ENCODE data around the gene RCAN2. TPM values are rescaled to one million over a fixed set of nuclear protein-coding genes. Genes with fewer than 3 reads are reported as not detected.

The RCAN2 gene
- total RNA-seq, 5 donors from 2014 or later (not counting 1 experiment from before 2014, with no cell fraction given): 0.15 to 2.5 (median 1.4) TPM

- Mint-ChIP-seq H3K4me3 (no peak overlapping the region), H3K27ac (no peak overlapping the region), H3K9me3 (no peaks in the 10 kb centered on the region), H3K4me1 (no peaks in the 10 kb centered on the region), H3K27me3 (peaks cover 5 to 22% of the 10 kb centered on the region in 2 donors), H3K36me3 (no peaks in the 10 kb centered on the region)
- Histone ChIP-seq H3K4me3 (ENCODE audit: control insufficient read depth in 1 of 2, extremely low read depth in 1 of 2, low read length in 1 of 2) (no peak overlapping the region), H3K27ac (ENCODE audit: low read length) (no peak overlapping the region), H3K27me3 (replicated peaks in 1 of 2; ENCODE audit: control insufficient read depth in 2 of 2, extremely low read depth in 1 of 2, insufficient read depth in 2 of 2, low read length in 1 of 2) (no peaks in the 10 kb centered on the region), H3K9me3 (no peaks in the 10 kb centered on the region), H3K36me3 (ENCODE audit: control insufficient read depth in 2 of 2, extremely low read depth in 1 of 2, insufficient read depth in 1 of 2, low read length in 1 of 2) (no peaks in the 10 kb centered on the region), H3K4me1 (ENCODE audit: control insufficient read depth in 1 of 2, extremely low read depth in 1 of 2, insufficient read depth in 2 of 2, low read length in 2 of 2) (no peaks in the 10 kb centered on the region)
- DNase-seq: no peak
- ChIA-PET CTCF (interaction anchor here in 1 of 2 donors (0.5 kb wide), 1 partner anchor 291 kb away, joined by 3 read pairs; no protein-coding TSS in a partner anchor), POLR2A (no interaction called here)
- 80% methylated on average over 2 of the region's 2 CpGs for WGBS (ENCODE audit: insufficient coverage)
- no peak for ATAC-seq (replicated peaks in 1 of 4)
Observed at GRCh38 chr6:46281110-46281509, 210.1 kb downstream of the RCAN2 start.

- no peak for DNase-seq
- ChIA-PET CTCF (no interaction called here), POLR2A (no interaction called here)
- ATAC-seq (replicated peaks in 1 of 4): no peak
- no peak overlapping the region for H3K4me3 ChIP-seq (ENCODE audit: control insufficient read depth in 1 of 2, extremely low read depth in 1 of 2, low read length in 1 of 2)
- H3K4me1 Mint-ChIP-seq: no peaks in the 10 kb centered on the region
- no peaks in the 10 kb centered on the region for H3K4me1 ChIP-seq (ENCODE audit: control insufficient read depth in 1 of 2, extremely low read depth in 1 of 2, insufficient read depth in 2 of 2, low read length in 2 of 2)
- no peaks in the 10 kb centered on the region for H3K27me3 ChIP-seq (replicated peaks in 1 of 2; ENCODE audit: control insufficient read depth in 2 of 2, extremely low read depth in 1 of 2, insufficient read depth in 2 of 2, low read length in 1 of 2)
- H3K27ac Mint-ChIP-seq: no peak overlapping the region
- H3K27ac ChIP-seq (ENCODE audit: low read length): no peak overlapping the region
- H3K36me3 ChIP-seq (ENCODE audit: control insufficient read depth in 2 of 2, extremely low read depth in 1 of 2, insufficient read depth in 1 of 2, low read length in 1 of 2): no peaks in the 10 kb centered on the region
- peaks cover 9 to 25% of the 10 kb centered on the region in 2 donors for H3K27me3 Mint-ChIP-seq
- H3K36me3 Mint-ChIP-seq: no peaks in the 10 kb centered on the region
- H3K4me3 Mint-ChIP-seq: no peak overlapping the region
- no peaks in the 10 kb centered on the region for H3K9me3 ChIP-seq
- no peaks in the 10 kb centered on the region for H3K9me3 Mint-ChIP-seq
Observed at GRCh38 chr6:46279874-46280273, 211.4 kb downstream of the RCAN2 start.

GRCh38 chr6:46276576-46277142 is 214.6 kb downstream of the RCAN2 start:
- CTCF ChIA-PET: interaction anchor here in 1 of 2 donors (0.6 kb wide), 1 partner anchor 26 kb away, joined by 3 read pairs; no protein-coding TSS in a partner anchor
- Histone ChIP-seq H3K9me3 (no peaks in the 10 kb centered on the region), H3K4me3 (ENCODE audit: control insufficient read depth in 1 of 2, extremely low read depth in 1 of 2, low read length in 1 of 2) (no peak overlapping the region), H3K27me3 (replicated peaks in 1 of 2; ENCODE audit: control insufficient read depth in 2 of 2, extremely low read depth in 1 of 2, insufficient read depth in 2 of 2, low read length in 1 of 2) (peaks cover 0 to 4% of the 10 kb centered on the region in 2 experiments), H3K27ac (ENCODE audit: low read length) (no peak overlapping the region), H3K36me3 (ENCODE audit: control insufficient read depth in 2 of 2, extremely low read depth in 1 of 2, insufficient read depth in 1 of 2, low read length in 1 of 2) (no peaks in the 10 kb centered on the region), H3K4me1 (ENCODE audit: control insufficient read depth in 1 of 2, extremely low read depth in 1 of 2, insufficient read depth in 2 of 2, low read length in 2 of 2) (no peaks in the 10 kb centered on the region)
- 67% methylated on average over 1 of the region's 2 CpGs for WGBS (ENCODE audit: insufficient coverage)
- no peak for ATAC-seq (replicated peaks in 1 of 4)
- peaks cover 13 to 25% of the 10 kb centered on the region in 2 donors for H3K27me3 Mint-ChIP-seq
- H3K4me3 Mint-ChIP-seq: no peak overlapping the region
- no peaks in the 10 kb centered on the region for H3K4me1 Mint-ChIP-seq
- DNase-seq: no peak
- POLR2A ChIA-PET: interaction anchor here in 1 of 2 donors (0.6 kb wide), 1 partner anchor 977 kb away, joined by 3 read pairs; no protein-coding TSS in a partner anchor
- no peaks in the 10 kb centered on the region for H3K9me3 Mint-ChIP-seq
- H3K27ac Mint-ChIP-seq: no peak overlapping the region
- no peaks in the 10 kb centered on the region for H3K36me3 Mint-ChIP-seq

GRCh38 chr6:46274502-46274901 is 216.7 kb downstream of the RCAN2 start:
- DNase-seq (no peak), ATAC-seq (replicated peaks in 1 of 4) (no peak)
- no peaks in the 10 kb centered on the region for H3K9me3 Mint-ChIP-seq
- H3K27me3 Mint-ChIP-seq: peaks cover 11 to 14% of the 10 kb centered on the region in 2 donors
- Histone ChIP-seq H3K4me3 (ENCODE audit: control insufficient read depth in 1 of 2, extremely low read depth in 1 of 2, low read length in 1 of 2) (no peak overlapping the region), H3K36me3 (ENCODE audit: control insufficient read depth in 2 of 2, extremely low read depth in 1 of 2, insufficient read depth in 1 of 2, low read length in 1 of 2) (no peaks in the 10 kb centered on the region), H3K27me3 (replicated peaks in 1 of 2; ENCODE audit: control insufficient read depth in 2 of 2, extremely low read depth in 1 of 2, insufficient read depth in 2 of 2, low read length in 1 of 2) (peaks cover 0 to 4% of the 10 kb centered on the region in 2 experiments), H3K9me3 (no peaks in the 10 kb centered on the region), H3K4me1 (ENCODE audit: control insufficient read depth in 1 of 2, extremely low read depth in 1 of 2, insufficient read depth in 2 of 2, low read length in 2 of 2) (no peaks in the 10 kb centered on the region), H3K27ac (ENCODE audit: low read length) (no peak overlapping the region)
- H3K27ac Mint-ChIP-seq: no peak overlapping the region
- H3K36me3 Mint-ChIP-seq: no peaks in the 10 kb centered on the region
- ChIA-PET CTCF (no interaction called here), POLR2A (no interaction called here)
- H3K4me3 Mint-ChIP-seq: no peak overlapping the region
- no peaks in the 10 kb centered on the region for H3K4me1 Mint-ChIP-seq
- WGBS (ENCODE audit: insufficient coverage): 100% methylated on average over 1 of the region's 2 CpGs

- Mint-ChIP-seq H3K27me3 (peaks cover 11 to 12% of the 10 kb centered on the region in 2 donors), H3K36me3 (no peaks in the 10 kb centered on the region), H3K9me3 (no peaks in the 10 kb centered on the region), H3K27ac (no peak overlapping the region), H3K4me1 (no peaks in the 10 kb centered on the region), H3K4me3 (no peak overlapping the region)
- CTCF ChIA-PET: interaction anchor here in 1 of 2 donors (0.7 kb wide), 1 partner anchor 25 kb away, joined by 4 read pairs; no protein-coding TSS in a partner anchor
- no peak overlapping the region for H3K4me3 ChIP-seq (ENCODE audit: control insufficient read depth in 1 of 2, extremely low read depth in 1 of 2, low read length in 1 of 2)
- no CpG with 5 or more reads among the region's 2 CpGs for WGBS (ENCODE audit: insufficient coverage)
- no peak overlapping the region for H3K27ac ChIP-seq (ENCODE audit: low read length)
- H3K27me3 ChIP-seq (replicated peaks in 1 of 2; ENCODE audit: control insufficient read depth in 2 of 2, extremely low read depth in 1 of 2, insufficient read depth in 2 of 2, low read length in 1 of 2): peaks cover 0 to 4% of the 10 kb centered on the region in 2 experiments
- no peaks in the 10 kb centered on the region for H3K36me3 ChIP-seq (ENCODE audit: control insufficient read depth in 2 of 2, extremely low read depth in 1 of 2, insufficient read depth in 1 of 2, low read length in 1 of 2)
- ATAC-seq (replicated peaks in 1 of 4) (no peak), DNase-seq (no peak)
- H3K9me3 ChIP-seq: no peaks in the 10 kb centered on the region
- no peaks in the 10 kb centered on the region for H3K4me1 ChIP-seq (ENCODE audit: control insufficient read depth in 1 of 2, extremely low read depth in 1 of 2, insufficient read depth in 2 of 2, low read length in 2 of 2)
- POLR2A ChIA-PET: no interaction called here
Observed at GRCh38 chr6:46273911-46274310, 217.3 kb downstream of the RCAN2 start.

GRCh38 chr6:46271728-46272127 is 219.5 kb downstream of the RCAN2 start:
- no peaks in the 10 kb centered on the region for H3K36me3 Mint-ChIP-seq
- no peak overlapping the region for H3K27ac Mint-ChIP-seq
- no CpG with 5 or more reads among the region's 3 CpGs for WGBS (ENCODE audit: insufficient coverage)
- CTCF ChIA-PET: interaction anchor here in 1 of 2 donors (0.6 kb wide), 1 partner anchor 9 kb away, joined by 3 read pairs; no protein-coding TSS in a partner anchor
- Histone ChIP-seq H3K27me3 (replicated peaks in 1 of 2; ENCODE audit: control insufficient read depth in 2 of 2, extremely low read depth in 1 of 2, insufficient read depth in 2 of 2, low read length in 1 of 2) (peaks cover 0 to 4% of the 10 kb centered on the region in 2 experiments), H3K9me3 (no peaks in the 10 kb centered on the region), H3K27ac (ENCODE audit: low read length) (no peak overlapping the region), H3K4me1 (ENCODE audit: control insufficient read depth in 1 of 2, extremely low read depth in 1 of 2, insufficient read depth in 2 of 2, low read length in 2 of 2) (no peaks in the 10 kb centered on the region), H3K4me3 (ENCODE audit: control insufficient read depth in 1 of 2, extremely low read depth in 1 of 2, low read length in 1 of 2) (no peak overlapping the region), H3K36me3 (ENCODE audit: control insufficient read depth in 2 of 2, extremely low read depth in 1 of 2, insufficient read depth in 1 of 2, low read length in 1 of 2) (no peaks in the 10 kb centered on the region)
- ATAC-seq (replicated peaks in 1 of 4) (no peak), DNase-seq (no peak)
- H3K27me3 Mint-ChIP-seq: peaks cover 8 to 9% of the 10 kb centered on the region in 2 donors
- no peak overlapping the region for H3K4me3 Mint-ChIP-seq
- no peaks in the 10 kb centered on the region for H3K4me1 Mint-ChIP-seq
- no peaks in the 10 kb centered on the region for H3K9me3 Mint-ChIP-seq
- POLR2A ChIA-PET: no interaction called here

Data from T-cell (primary cell).